H9 (cell line): ENCODE data around the gene MORN5. TPM values are rescaled to one million over a fixed set of nuclear protein-coding genes. Genes with fewer than 3 reads are reported as not detected.
A peak's percentile ranks its signal among the peaks of the same experiment; 100 is the strongest.
"Not testable (repeated sequence)": the region's sequence is repeated elsewhere in the genome, so short reads cannot be mapped to it uniquely, and the experiment has no call there.

Source experiments
- DNase-seq: peaks from one replicate; pipeline ENCODE4 v3.0.0-alpha.2; 2017
- H2AFZ ChIP-seq: one replicate; pipeline ENCODE4 v1.6.1; 2013; ENCODE audit warnings: mild to moderate bottlenecking, low read length, control low read depth, moderate library complexity
- H2AK5ac ChIP-seq: 2 replicates; pipeline ENCODE4 v1.6.1; 2013; ENCODE audit warnings: low read length, control low read depth, mixed read lengths; ENCODE audit not compliant: insufficient read length
- H2BK120ac ChIP-seq: one replicate; pipeline ENCODE4 v1.6.1; 2013; ENCODE audit warnings: low read depth, mild to moderate bottlenecking, low read length, control low read depth, inconsistent platforms; ENCODE audit not compliant: poor library complexity, severe bottlenecking
- H2BK12ac ChIP-seq: 2 replicates; pipeline ENCODE4 v1.6.1; 2013; ENCODE audit warnings: low read length, control low read depth, mixed read lengths, low read depth; ENCODE audit not compliant: insufficient read length
- H2BK15ac ChIP-seq: 2 replicates; pipeline ENCODE4 v1.6.1; 2013; ENCODE audit warnings: low read depth, low read length, control low read depth
- H2BK20ac ChIP-seq: one replicate; pipeline ENCODE4 v1.6.1; 2013; ENCODE audit warnings: low read depth, mild to moderate bottlenecking, low read length, control low read depth, inconsistent platforms; ENCODE audit not compliant: poor library complexity, severe bottlenecking
- H2BK5ac ChIP-seq: 2 replicates; pipeline ENCODE4 v1.6.1; 2013; ENCODE audit warnings: low read length, control low read depth, mixed read lengths; ENCODE audit not compliant: insufficient read length
- H3K14ac ChIP-seq: 2 replicates; pipeline ENCODE4 v1.6.1; 2013; ENCODE audit warnings: low read length, control low read depth; ENCODE audit not compliant: insufficient read depth
- H3K18ac ChIP-seq: 2 replicates; pipeline ENCODE4 v1.6.1; 2013; ENCODE audit warnings: low read depth, mild to moderate bottlenecking, mixed read lengths, low read length, control low read depth; ENCODE audit not compliant: insufficient read length
- H3K23ac ChIP-seq: 2 replicates; pipeline ENCODE4 v1.6.1; 2013; ENCODE audit warnings: low read length, control low read depth, mixed read lengths, low read depth; ENCODE audit not compliant: insufficient read length
- H3K23me2 ChIP-seq: 2 replicates; pipeline ENCODE4 v1.6.1; 2013; ENCODE audit warnings: low read depth, mild to moderate bottlenecking, mixed read lengths, low read length, control low read depth; ENCODE audit not compliant: insufficient read length, poor library complexity, severe bottlenecking
- H3K27ac ChIP-seq: 2 replicates; pipeline ENCODE4 v1.5.1; 2013; ENCODE audit warnings: low read length, control low read depth, mixed read lengths, low read depth; ENCODE audit not compliant: insufficient read length
- H3K27me3 ChIP-seq: 2 replicates; pipeline ENCODE4 v1.6.1; 2013; ENCODE audit warnings: low read length, control low read depth, inconsistent platforms; ENCODE audit not compliant: insufficient read depth
- H3K4ac ChIP-seq: 2 replicates; pipeline ENCODE4 v1.6.1; 2013; ENCODE audit warnings: low read depth, mild to moderate bottlenecking, control low read depth, inconsistent platforms, low read length, moderate library complexity
- H3K4me1 ChIP-seq: 2 replicates; pipeline ENCODE4 v1.6.1; 2013; ENCODE audit warnings: low read length, control low read depth, inconsistent platforms; ENCODE audit not compliant: insufficient read depth
- H3K4me2 ChIP-seq: 2 replicates; pipeline ENCODE4 v1.6.1; 2013; ENCODE audit warnings: low read length, control low read depth, mixed read lengths; ENCODE audit not compliant: insufficient read length, insufficient read depth
- H3K56ac ChIP-seq: 2 replicates; pipeline ENCODE4 v1.6.1; 2013; ENCODE audit warnings: low read depth, mild to moderate bottlenecking, mixed read lengths, low read length, control low read depth; ENCODE audit not compliant: insufficient read length
- H3K79me1 ChIP-seq: 2 replicates; pipeline ENCODE4 v1.6.1; 2013; ENCODE audit warnings: low read depth, mild to moderate bottlenecking, moderate library complexity, low read length, control low read depth, inconsistent platforms; ENCODE audit not compliant: insufficient read depth, poor library complexity, severe bottlenecking
- H3K79me2 ChIP-seq: 2 replicates; pipeline ENCODE4 v1.6.1; 2013; ENCODE audit warnings: low read length, control low read depth, inconsistent platforms; ENCODE audit not compliant: insufficient read depth
- H3K9ac ChIP-seq: 2 replicates; pipeline ENCODE4 v1.6.1; 2013; ENCODE audit warnings: low read length, control low read depth, mixed read lengths; ENCODE audit not compliant: insufficient read length; ENCODE audit errors: extremely low read depth
- H3K9me3 ChIP-seq: one replicate; pipeline ENCODE4 v1.6.1; 2013; ENCODE audit warnings: low read depth, low read length, inconsistent platforms; ENCODE audit not compliant: control insufficient read depth
- H3T11ph ChIP-seq: one replicate; pipeline ENCODE4 v1.6.1; 2013; ENCODE audit warnings: mild to moderate bottlenecking, low read length, control low read depth, inconsistent platforms
- H4K20me1 ChIP-seq: one replicate; pipeline ENCODE4 v1.6.1; 2013; ENCODE audit not compliant: control insufficient read depth, insufficient read length, insufficient read depth
- H4K5ac ChIP-seq: 2 replicates; pipeline ENCODE4 v1.6.1; 2013; ENCODE audit warnings: low read depth, mild to moderate bottlenecking, mixed read lengths, low read length, control low read depth; ENCODE audit not compliant: insufficient read length
- H4K8ac ChIP-seq: replicated peaks from 2 replicates; pipeline ENCODE4 v1.6.1; 2013; ENCODE audit warnings: low read length, control low read depth, mixed read lengths, low read depth; ENCODE audit not compliant: insufficient read length
- H4K91ac ChIP-seq: 2 replicates; pipeline ENCODE4 v1.6.1; 2013; ENCODE audit warnings: low read depth, mild to moderate bottlenecking, moderate library complexity, mixed read lengths, low read length, control low read depth; ENCODE audit not compliant: insufficient read length
- H3K27ac Mint-ChIP-seq, 3 experiments: 2 replicates in 2 of 3; 3 replicates in 1 of 3; pipeline ENCODE4 v1.8.0; 2020 to 2021; ENCODE audit warnings: mixed read lengths in 3 of 3, mild to moderate bottlenecking in 1 of 3, moderate library complexity in 1 of 3
- H3K27me3 Mint-ChIP-seq: 2 replicates; pipeline ENCODE4 v1.8.0; 2021; ENCODE audit warnings: low read depth, mild to moderate bottlenecking, moderate library complexity, mixed read lengths
- H3K36me3 Mint-ChIP-seq, 3 experiments: 2 replicates in 2 of 3; 3 replicates in 1 of 3; pipeline ENCODE4 v1.8.0; 2020 to 2021; ENCODE audit warnings: low read depth in 3 of 3, mixed read lengths in 3 of 3; ENCODE audit not compliant: insufficient read depth in 1 of 3
- H3K4me1 Mint-ChIP-seq, 2 experiments: 2 replicates each; pipeline ENCODE4 v1.8.0; 2020; ENCODE audit warnings: mixed read lengths in 2 of 2
- H3K4me3 Mint-ChIP-seq, 2 experiments: 2 replicates in 1 of 2; 3 replicates in 1 of 2; pipeline ENCODE4 v1.8.0; 2020 to 2021; ENCODE audit warnings: mild to moderate bottlenecking in 2 of 2, mixed read lengths in 2 of 2, moderate library complexity in 1 of 2
- H3K9me3 Mint-ChIP-seq, 2 experiments: 2 replicates in 1 of 2; 3 replicates in 1 of 2; pipeline ENCODE4 v1.8.0; 2020; ENCODE audit warnings: mild to moderate bottlenecking in 2 of 2, mixed read lengths in 2 of 2, moderate library complexity in 1 of 2
- CTCF ChIP-seq: fragments of 200-600 bp; sonication (generic); conservative IDR thresholded peaks from 3 replicates; pipeline ENCODE4 v1.8.0; 2021; ENCODE audit warnings: antibody characterized with exemption, mild to moderate bottlenecking
- WGBS: extraction: QIAGEN DNeasy Blood & Tissue Kit; methylation state at CpG from one replicate; pipeline ENCODE4 v1.1.7; 2013; ENCODE audit warnings: missing lambda C conversion rate, low lambda C conversion rate, mixed read lengths; ENCODE audit not compliant: insufficient read length; ENCODE audit errors: extremely low coverage; 5-methylcytosine and 5-hydroxymethylcytosine counted together
- total RNA-seq: library from RNA; stranded (reverse); gene quantifications from 2 replicates; pipeline ENCODE4 v1.2.1, GENCODE V29; 2021

MORN5 gene
- total RNA-seq, 1 experiment from 2014 or later = not detected

GRCh38 chr9:122116448-122117173 is 43.1 kb upstream of the MORN5 start:
- peak overlapping the region; percentile 36 to 96 (median 77); a peak in 3 of 7 replicates for H3K27ac Mint-ChIP-seq
- H3K27me3 Mint-ChIP-seq = no peaks in the 10 kb centered on the region; the same call in none of the 2 replicates
- no peak overlapping the region for H3K27ac ChIP-seq
- no peak overlapping the region for H2BK20ac ChIP-seq
- DNase-seq = no peak
- no peaks in the 10 kb centered on the region for H3K9me3 ChIP-seq
- H2BK12ac ChIP-seq = no peak overlapping the region
- H3K36me3 Mint-ChIP-seq = no peaks in the 10 kb centered on the region
- no peaks in the 10 kb centered on the region for H4K20me1 ChIP-seq
- no peak overlapping the region for H2AK5ac ChIP-seq
- TF ChIP-seq CTCF = no peak
- peak overlapping the region; percentile 59; the same call in 1 of the 2 replicates for H3K14ac ChIP-seq
- H3K4me2 ChIP-seq = no peak overlapping the region
- no peaks in the 10 kb centered on the region for H3K79me1 ChIP-seq
- H3K9ac ChIP-seq = no peak overlapping the region
- H3K9me3 Mint-ChIP-seq = no peaks in the 10 kb centered on the region
- H3T11ph ChIP-seq = no peak overlapping the region
- no peak overlapping the region for H2BK5ac ChIP-seq
- H3K56ac ChIP-seq = no peak overlapping the region
- no peak overlapping the region for H3K23ac ChIP-seq
- H4K5ac ChIP-seq = no peak overlapping the region
- peak overlapping the region; percentile 4 for H4K91ac ChIP-seq
- H2AFZ ChIP-seq = no peak overlapping the region
- WGBS = no CpG with 5 or more reads among the region's 10 CpGs
- H3K4me1 Mint-ChIP-seq = peaks cover 41 to 44% of the 10 kb centered on the region in 2 experiments
- no peaks in the 10 kb centered on the region for H3K23me2 ChIP-seq
- 0 out of 5 replicates have a peak overlapping the region, but pooled peaks of 1 of the 2 experiments have one; percentile 27 for H3K4me3 Mint-ChIP-seq
- no peak overlapping the region for H4K8ac ChIP-seq
- H3K18ac ChIP-seq = peak overlapping the region; percentile 82
- H3K79me2 ChIP-seq = no peaks in the 10 kb centered on the region
- peaks cover 5% of the 10 kb centered on the region; the same call in 1 of the 2 replicates for H3K4me1 ChIP-seq
- H3K4ac ChIP-seq = no peak overlapping the region
- H3K27me3 ChIP-seq = no peaks in the 10 kb centered on the region
- no peak overlapping the region for H2BK15ac ChIP-seq
- no peak overlapping the region for H2BK120ac ChIP-seq

- not testable (repeated sequence) for H3K79me2 ChIP-seq, H3T11ph ChIP-seq, H2BK20ac ChIP-seq, H2BK15ac ChIP-seq, H2AK5ac ChIP-seq, H4K91ac ChIP-seq, H2AFZ ChIP-seq, H3K4me1 ChIP-seq, H3K14ac ChIP-seq, H3K27me3 Mint-ChIP-seq, H3K4ac ChIP-seq, H3K4me3 Mint-ChIP-seq, H4K20me1 ChIP-seq, H3K36me3 Mint-ChIP-seq, H3K56ac ChIP-seq, H3K27ac ChIP-seq, H3K4me2 ChIP-seq, H2BK12ac ChIP-seq, H3K9me3 ChIP-seq, DNase-seq, H4K8ac ChIP-seq, H4K5ac ChIP-seq, H3K18ac ChIP-seq, H3K23me2 ChIP-seq, H3K79me1 ChIP-seq, H3K9ac ChIP-seq, H3K27ac Mint-ChIP-seq, H2BK120ac ChIP-seq, H3K27me3 ChIP-seq, H3K23ac ChIP-seq, H2BK5ac ChIP-seq, H3K9me3 Mint-ChIP-seq
- no CpG with 5 or more reads among the region's 9 CpGs for WGBS
- peaks cover 38 to 40% of the 10 kb centered on the region in 2 experiments for H3K4me1 Mint-ChIP-seq
Measured at GRCh38 chr9:122117241-122117640, 42.5 kb upstream of the MORN5 start.
